HG03095 (cell line): ENCODE measurements around the gene ASB14.

Experiments used
- ATAC-seq: cut with Tn5 transposase; IDR thresholded peaks from one replicate; pipeline ENCODE4 v1.9.1; 2021; ENCODE audit warnings: moderate library complexity; ENCODE audit not compliant: unreplicated experiment

The ASB14 gene

GRCh38 chr3:57261929-57262328 lies 30.6 kb downstream of the ASB14 start:
- ATAC-seq, result no peak

- no peak for ATAC-seq
Observed at GRCh38 chr3:57261119-57261518, 31.4 kb downstream of the ASB14 start.

GRCh38 chr3:57257678-57258077 lies 34.8 kb downstream of the ASB14 start:
- ATAC-seq, result no peak

- no peak for ATAC-seq
Observed at GRCh38 chr3:57256844-57257243, 35.6 kb downstream of the ASB14 start.

- no peak for ATAC-seq
Observed at GRCh38 chr3:57252404-57252803, 40.1 kb downstream of the ASB14 start.

- ATAC-seq, result no peak
Observed at GRCh38 chr3:57244946-57245345, 47.5 kb downstream of the ASB14 start.

- no peak for ATAC-seq
Observed at GRCh38 chr3:57234613-57235575, 57.6 kb downstream of the ASB14 start.

- no peak for ATAC-seq
Observed at GRCh38 chr3:57233799-57234198, 58.7 kb downstream of the ASB14 start.

- no peak for ATAC-seq
Observed at GRCh38 chr3:57230006-57230405, 62.5 kb downstream of the ASB14 start.

- ATAC-seq, result peak; percentile 37
Observed at GRCh38 chr3:57227930-57228751, 64.3 kb downstream of the ASB14 start.

- ATAC-seq, result peak; percentile 90
Observed at GRCh38 chr3:57227204-57227929, 65.1 kb downstream of the ASB14 start, which contains the start of gene APPL1. APPL1 (plus strand) TSS chr3:57227729; CDS start chr3:57227884, 155 bp downstream.

- ATAC-seq, result no peak
Observed at GRCh38 chr3:57226176-57226575, 66.3 kb downstream of the ASB14 start.

- no peak for ATAC-seq
Observed at GRCh38 chr3:57224856-57225255, 67.6 kb downstream of the ASB14 start.

GRCh38 chr3:57221883-57222282 lies 70.6 kb downstream of the ASB14 start:
- ATAC-seq, result no peak
